Epithelial cell of esophagus (primary cell): Measurements from ENCODE around the gene SH3GL3.
A peak's percentile ranks its signal among the peaks of the same experiment; 100 is the strongest.

ENCODE experiments used
- DNase-seq: peaks from one replicate; pipeline ENCODE4 v3.0.0; 2010; ENCODE audit warnings: low read depth
- H3K4me3 ChIP-seq: 2 replicates; pipeline ENCODE4 v1.5.1; 2011; ENCODE audit warnings: mild to moderate bottlenecking, low read length, control low read depth
- CTCF ChIP-seq: IDR thresholded peaks from 2 replicates; pipeline ENCODE4 v1.5.1; 2011; ENCODE audit warnings: low read depth, mild to moderate bottlenecking, low read length, control low read depth, inconsistent platforms; ENCODE audit not compliant: insufficient read depth; ENCODE audit errors: missing control alignments

SH3GL3 gene

GRCh38 chr15:83546512-83546888 is 99.4 kb downstream of the SH3GL3 start:
- no peak overlapping the region for H3K4me3 ChIP-seq
- no peak for TF ChIP-seq CTCF
- peak; percentile 14 for DNase-seq

- H3K4me3 ChIP-seq = no peak overlapping the region
- DNase-seq = no peak
- no peak for TF ChIP-seq CTCF
Observed at GRCh38 chr15:83547168-83547567, 100.0 kb downstream of the SH3GL3 start.

- no peak for TF ChIP-seq CTCF
- H3K4me3 ChIP-seq = no peak overlapping the region
- DNase-seq = peak; percentile 21
Observed at GRCh38 chr15:83549623-83550022, 102.5 kb downstream of the SH3GL3 start.

GRCh38 chr15:83554558-83554957 is 107.4 kb downstream of the SH3GL3 start:
- no peak overlapping the region for H3K4me3 ChIP-seq
- TF ChIP-seq CTCF = no peak
- DNase-seq = no peak

- TF ChIP-seq CTCF = no peak
- DNase-seq = no peak
- no peak overlapping the region for H3K4me3 ChIP-seq
Observed at GRCh38 chr15:83555383-83555782, 108.2 kb downstream of the SH3GL3 start.

GRCh38 chr15:83556068-83556467 is 108.9 kb downstream of the SH3GL3 start:
- no peak overlapping the region for H3K4me3 ChIP-seq
- no peak for TF ChIP-seq CTCF
- no peak for DNase-seq

- H3K4me3 ChIP-seq = no peak overlapping the region
- TF ChIP-seq CTCF = no peak
- DNase-seq = no peak
Observed at GRCh38 chr15:83556754-83557153, 109.6 kb downstream of the SH3GL3 start.
